ENCODE data around the gene CMBL.

The CMBL gene

GRCh38 chr5:10310066-10310779 is 2.5 kb upstream of the CMBL start:
- no peak for DNase-seq (ENCODE audit: low read depth)

- DNase-seq (ENCODE audit: low read depth), result no peak
Measured at GRCh38 chr5:10308844-10309243, 1.1 kb upstream of the CMBL start.

GRCh38 chr5:10306806-10307205 is 896 bp downstream of the CMBL start:
- no peak for DNase-seq (ENCODE audit: low read depth)

- no peak for DNase-seq (ENCODE audit: low read depth)
Measured at GRCh38 chr5:10306114-10306513, 1.6 kb downstream of the CMBL start.

- no peak for DNase-seq (ENCODE audit: low read depth)
Measured at GRCh38 chr5:10304932-10305331, 2.8 kb downstream of the CMBL start.

- no peak for DNase-seq (ENCODE audit: low read depth)
Measured at GRCh38 chr5:10303699-10304170, 4.0 kb downstream of the CMBL start.

GRCh38 chr5:10303201-10303600 is 4.5 kb downstream of the CMBL start:
- DNase-seq (ENCODE audit: low read depth), result no peak

- no peak for DNase-seq (ENCODE audit: low read depth)
Measured at GRCh38 chr5:10301842-10302610, 5.7 kb downstream of the CMBL start.

GRCh38 chr5:10301266-10301665 is 6.4 kb downstream of the CMBL start:
- no peak for DNase-seq (ENCODE audit: low read depth)

- DNase-seq (ENCODE audit: low read depth), result no peak
Measured at GRCh38 chr5:10300246-10300645, 7.5 kb downstream of the CMBL start.

- DNase-seq (ENCODE audit: low read depth), result no peak
Measured at GRCh38 chr5:10297646-10298204, 10.0 kb downstream of the CMBL start.

GRCh38 chr5:10295619-10296326 is 11.9 kb downstream of the CMBL start:
- no peak for DNase-seq (ENCODE audit: low read depth)

- no peak for DNase-seq (ENCODE audit: low read depth)
Measured at GRCh38 chr5:10293907-10294662, 13.6 kb downstream of the CMBL start.

GRCh38 chr5:10291692-10292339 is 15.9 kb downstream of the CMBL start:
- no peak for DNase-seq (ENCODE audit: low read depth)

- DNase-seq (ENCODE audit: low read depth), result no peak
Measured at GRCh38 chr5:10290438-10290837, 17.3 kb downstream of the CMBL start.

GRCh38 chr5:10289991-10290390 is 17.7 kb downstream of the CMBL start:
- DNase-seq (ENCODE audit: low read depth), result no peak

- no peak for DNase-seq (ENCODE audit: low read depth)
Measured at GRCh38 chr5:10289353-10289752, 18.3 kb downstream of the CMBL start.

- no peak for DNase-seq (ENCODE audit: low read depth)
Measured at GRCh38 chr5:10288592-10289219, 19.0 kb downstream of the CMBL start.

- no peak for DNase-seq (ENCODE audit: low read depth)
Measured at GRCh38 chr5:10286862-10287227, 20.9 kb downstream of the CMBL start.

GRCh38 chr5:10286162-10286861 is 21.4 kb downstream of the CMBL start:
- DNase-seq (ENCODE audit: low read depth), result no peak
